ENCODE measurements around the gene EBF4.
A peak's percentile ranks its signal among the peaks of the same experiment; 100 is the strongest.
"Not testable (repeated sequence)": the region's sequence is repeated elsewhere in the genome, so short reads cannot be mapped to it uniquely, and the experiment has no call there.

Gene EBF4

GRCh38 chr20:2673453-2673852, 19.1 kb upstream of the EBF4 start:
- DNase-seq (ENCODE audit: low read depth): no peak

GRCh38 chr20:2680046-2680445, 12.5 kb upstream of the EBF4 start:
- no peak for DNase-seq (ENCODE audit: low read depth)

DNA sequence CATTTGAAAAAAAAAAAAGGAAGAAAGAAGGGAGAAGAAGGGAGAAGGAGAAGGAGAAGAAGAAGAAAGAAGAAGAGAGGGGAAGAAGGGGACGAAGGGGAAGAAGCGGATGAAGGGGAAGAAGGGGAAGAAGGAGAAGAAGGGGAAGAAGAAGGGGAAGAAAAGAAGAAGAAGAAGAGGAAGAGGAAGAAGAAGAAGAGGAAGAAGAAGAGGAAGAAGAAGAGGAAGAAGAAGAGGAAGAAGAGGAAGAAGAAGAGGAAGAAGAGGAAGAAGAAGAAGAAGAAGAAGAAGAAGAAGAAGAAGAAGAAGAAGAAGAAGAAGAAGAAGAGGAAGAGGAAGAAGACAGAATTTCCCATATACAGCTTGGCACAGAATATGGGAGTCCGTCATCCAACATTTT, 10.5 kb upstream of the EBF4 start:
- DNase-seq (ENCODE audit: low read depth): not testable (repeated sequence)

DNA sequence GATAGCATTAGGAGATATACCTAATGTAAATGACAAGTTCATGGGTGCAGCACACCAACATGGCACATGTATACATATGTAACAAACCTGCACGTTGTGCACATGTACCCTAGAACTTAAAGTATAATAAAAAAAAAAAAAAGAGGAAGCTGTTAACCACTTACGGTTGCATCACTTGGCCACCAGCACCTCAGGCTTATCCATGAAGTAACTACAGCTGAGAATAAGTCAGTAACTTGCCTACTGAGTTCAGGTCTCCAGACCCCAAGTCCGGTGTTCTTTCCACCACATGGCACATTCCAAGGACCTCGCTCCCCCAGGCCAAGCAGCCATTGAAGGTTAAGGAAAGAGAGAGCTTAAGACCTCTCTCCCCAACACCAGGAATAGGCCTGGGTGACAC, 7.8 kb upstream of the EBF4 start:
- not testable (repeated sequence) for DNase-seq (ENCODE audit: low read depth)

- no peak for DNase-seq (ENCODE audit: low read depth)
Measured at GRCh38 chr20:2687514-2687913, 5.1 kb upstream of the EBF4 start.

DNA sequence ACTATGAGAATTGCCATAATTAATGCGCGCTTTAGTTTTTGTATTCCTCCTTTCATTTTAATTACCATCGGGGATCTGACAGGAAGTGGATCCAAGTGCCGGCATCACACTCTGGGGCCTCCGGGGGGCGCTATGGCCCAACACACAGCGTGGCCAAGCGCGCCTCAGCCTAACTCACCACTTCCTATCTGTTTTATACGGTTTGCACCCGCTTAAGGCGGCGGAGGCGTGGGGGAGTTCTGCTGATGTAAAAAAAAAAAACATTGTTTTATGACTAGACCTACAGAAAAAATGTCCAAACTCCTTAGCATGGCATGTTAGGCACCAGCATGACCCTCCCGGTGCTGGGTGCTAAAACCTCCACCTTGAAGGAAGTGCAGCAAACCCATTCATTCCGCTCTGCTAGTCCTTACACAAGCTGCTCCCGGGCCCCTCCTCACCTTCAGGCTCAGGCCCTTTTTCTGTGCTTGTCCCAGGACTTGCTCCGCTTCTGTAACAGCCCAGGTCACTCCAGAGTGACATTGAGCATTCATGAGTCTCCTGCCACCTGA, 4.5 kb upstream of the EBF4 start:
- peak; percentile 56 for DNase-seq (ENCODE audit: low read depth)

GRCh38 chr20:2690213-2690612, 2.4 kb upstream of the EBF4 start:
- no peak for DNase-seq (ENCODE audit: low read depth)

DNA sequence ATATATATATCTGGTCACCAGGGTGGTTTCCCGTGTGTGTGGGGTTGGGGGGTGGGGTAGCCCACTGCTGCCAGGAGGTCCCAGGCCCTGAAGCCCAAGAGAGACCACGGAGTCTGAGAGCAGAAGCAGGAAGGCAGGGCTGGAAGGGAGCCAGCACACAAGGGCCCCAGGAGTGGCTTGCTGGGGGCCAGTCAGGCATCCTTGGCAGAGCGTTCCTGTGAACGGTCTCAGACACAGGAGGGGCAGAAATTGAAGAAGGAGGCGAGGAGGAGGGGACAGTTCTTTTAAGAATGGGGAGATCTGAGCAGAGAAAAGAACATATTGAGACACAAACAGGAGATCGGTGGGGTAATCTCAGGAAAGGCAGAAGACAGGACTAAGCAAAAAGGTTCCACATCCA, 1.9 kb upstream of the EBF4 start:
- no peak for DNase-seq (ENCODE audit: low read depth)

- no peak for DNase-seq (ENCODE audit: low read depth)
Measured at GRCh38 chr20:2691127-2691526, 1.5 kb upstream of the EBF4 start.

GRCh38 chr20:2691663-2692035, 931 bp upstream of the EBF4 start:
- DNase-seq (ENCODE audit: low read depth): no peak

- DNase-seq (ENCODE audit: low read depth): no peak
Measured at GRCh38 chr20:2692886-2693285, 306 bp downstream of the EBF4 start.

- DNase-seq (ENCODE audit: low read depth): peak; percentile 29
Measured at GRCh38 chr20:2693286-2694007, 867 bp downstream of the EBF4 start.

- DNase-seq (ENCODE audit: low read depth): no peak
Measured at GRCh38 chr20:2694008-2694471, 1.5 kb downstream of the EBF4 start.

DNA sequence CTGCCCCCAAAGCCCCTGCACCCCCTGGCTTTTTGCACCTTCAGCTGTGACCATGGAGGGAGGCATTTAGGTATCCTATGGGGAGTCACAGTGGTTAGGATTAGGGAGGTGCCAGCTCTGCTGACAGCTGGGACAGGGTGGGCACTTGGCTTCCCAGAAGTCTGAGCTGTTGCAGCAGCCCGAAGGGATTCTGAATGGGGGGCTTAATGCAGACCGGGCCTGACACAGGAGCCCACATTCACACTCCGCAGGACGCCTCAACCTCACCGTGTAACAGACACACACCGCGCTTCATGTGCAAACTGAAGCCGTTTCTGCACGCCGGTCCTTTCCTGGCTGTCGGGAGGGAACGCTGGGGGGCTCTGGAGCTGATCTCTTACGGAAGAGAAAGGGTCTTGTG, 1.9 kb downstream of the EBF4 start:
- no peak for DNase-seq (ENCODE audit: low read depth)

DNA sequence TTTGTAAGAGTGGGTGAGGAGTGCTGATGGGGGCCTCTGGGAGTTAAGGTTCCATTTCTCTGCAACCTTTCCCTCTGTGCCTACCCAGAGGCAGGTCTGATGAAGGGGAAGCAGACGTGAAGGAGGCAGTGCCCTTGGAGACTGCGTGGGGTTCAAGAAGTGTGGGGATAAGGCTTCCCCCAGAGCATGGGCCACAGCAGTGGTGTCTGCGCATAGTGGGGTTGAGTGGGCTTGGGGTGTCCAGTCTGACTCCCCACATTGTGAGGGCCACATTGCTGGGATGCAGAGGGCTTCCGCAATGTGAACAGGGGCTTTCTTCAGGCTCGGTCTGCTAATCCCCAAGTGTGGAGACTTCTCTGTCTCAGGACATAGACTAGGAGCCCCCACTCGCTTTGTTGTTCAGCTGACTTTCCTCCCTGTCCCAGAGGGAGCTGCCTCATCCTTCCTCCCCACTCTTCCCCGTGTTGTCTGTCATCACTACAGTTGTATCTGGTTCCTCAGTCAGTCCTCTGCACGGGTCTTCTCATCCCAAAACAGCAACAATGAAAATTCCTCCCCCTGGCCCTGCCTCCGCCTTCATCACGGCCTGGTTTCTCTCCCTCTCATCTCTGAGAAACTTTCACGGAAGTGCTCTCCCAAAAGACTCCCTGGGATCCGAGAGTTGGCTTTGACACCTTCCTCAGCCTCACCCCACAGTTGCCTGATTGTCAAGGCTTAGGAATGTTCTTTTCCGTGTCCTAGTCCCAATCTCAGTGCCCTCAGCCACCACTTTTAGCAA, 2.8 kb downstream of the EBF4 start:
- no peak for DNase-seq (ENCODE audit: low read depth)

DNA sequence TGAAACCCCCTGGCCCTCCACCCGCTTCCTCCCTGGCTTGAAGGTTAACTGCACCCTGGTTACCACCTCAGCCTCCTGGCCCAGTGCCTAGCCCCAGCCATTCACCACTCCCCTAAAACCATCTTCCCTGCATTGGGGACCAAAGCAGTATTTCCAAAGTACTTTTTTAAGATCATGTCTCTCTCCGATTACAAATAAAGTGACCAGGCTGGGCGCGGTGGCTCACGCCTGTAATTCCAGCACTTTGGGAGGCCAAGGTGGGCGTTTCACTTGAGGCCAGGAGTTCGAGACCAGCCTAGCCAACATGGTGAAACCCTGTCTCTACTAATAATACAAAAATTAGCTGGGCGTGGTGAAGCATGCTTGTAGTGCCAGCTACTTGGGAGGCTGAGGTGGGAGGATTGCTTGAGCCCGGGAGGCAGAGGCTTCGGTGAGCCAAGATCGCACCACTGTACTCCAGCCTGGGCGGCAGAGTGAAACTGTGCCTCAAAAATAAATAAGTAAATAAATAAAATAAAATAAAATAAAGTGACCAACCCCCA, 3.5 kb downstream of the EBF4 start:
- DNase-seq (ENCODE audit: low read depth): not testable (repeated sequence)

DNA sequence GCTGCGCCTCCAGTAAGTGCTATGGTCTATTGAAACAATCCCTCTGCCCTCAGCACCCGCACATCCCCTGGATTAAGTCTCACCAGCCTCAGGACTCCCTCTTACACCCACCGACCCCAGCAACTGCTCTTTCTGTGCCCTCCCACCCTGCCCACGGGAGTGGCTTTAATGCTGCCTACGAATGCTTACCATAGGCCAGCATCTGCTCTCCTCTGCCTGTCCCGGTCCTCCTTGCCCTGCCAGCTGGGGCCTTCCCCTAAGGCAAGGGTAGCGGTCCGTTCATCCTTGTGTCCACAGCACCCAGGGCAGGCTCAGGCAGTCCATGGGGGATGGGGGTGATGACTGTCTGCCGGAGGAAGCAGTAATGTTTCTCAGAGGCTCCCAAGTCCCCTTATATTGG, 4.1 kb downstream of the EBF4 start:
- no peak for DNase-seq (ENCODE audit: low read depth)

- DNase-seq (ENCODE audit: low read depth): no peak
Measured at GRCh38 chr20:2697768-2698167, 5.2 kb downstream of the EBF4 start.

- DNase-seq (ENCODE audit: low read depth): no peak
Measured at GRCh38 chr20:2698186-2698817, 5.7 kb downstream of the EBF4 start.

GRCh38 chr20:2698912-2699311, 6.3 kb downstream of the EBF4 start:
- no peak for DNase-seq (ENCODE audit: low read depth)

- no peak for DNase-seq (ENCODE audit: low read depth)
Measured at GRCh38 chr20:2699775-2700413, 7.3 kb downstream of the EBF4 start.
